Immature natural killer cell (primary cell): ENCODE data around the gene GPR171. TPM values are rescaled to one million over a fixed set of nuclear protein-coding genes. Genes with fewer than 3 reads are reported as not detected.

Experiments
- DNase-seq, 3 donors: peaks; one replicate each; pipeline ENCODE4 v3.0.0; 2022; ENCODE audit warnings: mixed read lengths in 1 of 3
- H3K27ac Mint-ChIP-seq, 6 donors: one replicate each; pipeline ENCODE4 v1.8.0; 2020; ENCODE audit warnings: mixed read lengths in 6 of 6, mild to moderate bottlenecking in 5 of 6, inconsistent platforms in 4 of 6, moderate library complexity in 3 of 6
- H3K27me3 Mint-ChIP-seq, 3 donors: one replicate each; pipeline ENCODE4 v1.8.0; 2020 to 2021; ENCODE audit warnings: low read depth in 3 of 3, mild to moderate bottlenecking in 3 of 3, mixed read lengths in 3 of 3, moderate library complexity in 3 of 3, inconsistent platforms in 1 of 3
- H3K36me3 Mint-ChIP-seq, 3 donors: one replicate each; pipeline ENCODE4 v1.8.0; 2020; ENCODE audit warnings: mixed read lengths in 3 of 3, inconsistent platforms in 2 of 3, mild to moderate bottlenecking in 2 of 3
- H3K4me1 Mint-ChIP-seq, 2 donors: one replicate each; pipeline ENCODE4 v1.8.0; 2020; ENCODE audit warnings: inconsistent platforms in 2 of 2, mild to moderate bottlenecking in 2 of 2, mixed read lengths in 2 of 2, moderate library complexity in 1 of 2
- H3K4me3 Mint-ChIP-seq, 5 donors: one replicate each; pipeline ENCODE4 v1.8.0; 2020; ENCODE audit warnings: mild to moderate bottlenecking in 5 of 5, mixed read lengths in 5 of 5, inconsistent platforms in 3 of 5, moderate library complexity in 3 of 5
- H3K9me3 Mint-ChIP-seq, 6 donors: one replicate each; pipeline ENCODE4 v1.8.0; 2020; ENCODE audit warnings: mild to moderate bottlenecking in 6 of 6, mixed read lengths in 6 of 6, inconsistent platforms in 4 of 6, moderate library complexity in 3 of 6
- polyA plus RNA-seq, 3 donors: library from polyadenylated mRNA; unstranded; fragments of 300-500 nt; fragmentation: Illumina TruSeq; gene quantifications; one replicate each; pipeline ENCODE4 v1.2.3, GENCODE V29; 2021

Gene GPR171
- polyA plus RNA-seq, 3 donors from 2014 or later, result 9.3 to 16.5 (median 13.5) TPM

GRCh38 chr3:151205482-151205881 is 2.5 kb upstream of the GPR171 start:
- peak overlapping the region in 5 of 6 donors; percentile 29 to 86 (median 62) for H3K27ac Mint-ChIP-seq
- H3K4me3 Mint-ChIP-seq, result peak overlapping the region in 1 of 5 donors; percentile 82

GRCh38 chr3:151204530-151205402 is 1.8 kb upstream of the GPR171 start:
- peaks cover 0 to 10% (median 5%) of the 10 kb centered on the region in 3 donors for H3K27me3 Mint-ChIP-seq
- peaks cover 62 to 69% of the 10 kb centered on the region in 2 donors for H3K4me1 Mint-ChIP-seq
- peak overlapping the region; percentile 39 to 82 (median 56) for H3K4me3 Mint-ChIP-seq
- H3K9me3 Mint-ChIP-seq, result no peaks in the 10 kb centered on the region
- peak overlapping the region; percentile 86 to 96 (median 92) for H3K27ac Mint-ChIP-seq
- peaks cover 0 to 5% (median 0%) of the 10 kb centered on the region in 3 donors for H3K36me3 Mint-ChIP-seq
- DNase-seq, result no peak

More at GRCh38 chr3:151205482-151205881, 2.5 kb upstream of the GPR171 start:
- peaks cover 0 to 10% (median 5%) of the 10 kb centered on the region in 3 donors for H3K27me3 Mint-ChIP-seq
- peaks cover 60 to 69% of the 10 kb centered on the region in 2 donors for H3K4me1 Mint-ChIP-seq
- H3K9me3 Mint-ChIP-seq, result no peaks in the 10 kb centered on the region
- DNase-seq, result no peak
- H3K36me3 Mint-ChIP-seq, result peaks cover 0 to 5% (median 0%) of the 10 kb centered on the region in 3 donors

GRCh38 chr3:151201051-151201730 is 1.8 kb downstream of the GPR171 start:
- Mint-ChIP-seq H3K27ac (peak overlapping the region; percentile 21 to 92 (median 47)), H3K4me1 (peaks cover 60 to 68% of the 10 kb centered on the region in 2 donors), H3K27me3 (peaks cover 0 to 10% (median 5%) of the 10 kb centered on the region in 3 donors), H3K4me3 (peak overlapping the region; percentile 13 to 77 (median 47)), H3K36me3 (peaks cover 0 to 8% (median 3%) of the 10 kb centered on the region in 3 donors), H3K9me3 (no peaks in the 10 kb centered on the region)
- no peak for DNase-seq

DNA sequence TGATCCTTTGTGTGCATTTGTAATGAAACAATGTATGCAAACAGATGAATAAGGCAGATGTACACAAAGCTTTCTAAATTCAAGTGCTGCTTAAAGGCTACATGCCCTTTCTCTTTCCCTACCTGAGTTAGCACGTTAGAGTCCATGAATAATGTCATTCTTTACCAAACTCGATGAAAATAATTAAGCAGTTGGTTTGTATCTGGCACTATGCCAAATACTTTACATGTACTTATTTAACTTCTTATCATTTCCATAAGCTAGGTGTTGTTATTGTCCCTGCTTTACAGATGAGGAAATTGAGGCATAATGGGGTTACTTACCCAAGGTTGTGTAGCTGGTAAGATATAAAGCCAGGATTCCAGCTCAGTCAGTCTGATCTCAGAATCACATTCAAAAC is 2.4 kb downstream of the GPR171 start:
- no peaks in the 10 kb centered on the region for H3K9me3 Mint-ChIP-seq
- H3K36me3 Mint-ChIP-seq, result peaks cover 0 to 8% (median 3%) of the 10 kb centered on the region in 3 donors
- H3K4me1 Mint-ChIP-seq, result peaks cover 60 to 68% of the 10 kb centered on the region in 2 donors
- H3K4me3 Mint-ChIP-seq, result peak overlapping the region in 4 of 5 donors; percentile 13 to 77 (median 34)
- peaks cover 0 to 10% (median 5%) of the 10 kb centered on the region in 3 donors for H3K27me3 Mint-ChIP-seq
- H3K27ac Mint-ChIP-seq, result peak overlapping the region in 5 of 6 donors; percentile 4 to 92 (median 86)
- DNase-seq, result peak in 1 of 3 donors; percentile 18

GRCh38 chr3:151199554-151200438 is 3.2 kb downstream of the GPR171 start:
- H3K27me3 Mint-ChIP-seq, result peaks cover 0 to 8% (median 5%) of the 10 kb centered on the region in 3 donors
- H3K27ac Mint-ChIP-seq, result peak overlapping the region; percentile 77 to 98 (median 88)
- peaks cover 0 to 8% (median 3%) of the 10 kb centered on the region in 3 donors for H3K36me3 Mint-ChIP-seq
- H3K4me1 Mint-ChIP-seq, result peaks cover 57 to 62% of the 10 kb centered on the region in 2 donors
- H3K4me3 Mint-ChIP-seq, result peak overlapping the region; percentile 35 to 77 (median 74)
- no peaks in the 10 kb centered on the region for H3K9me3 Mint-ChIP-seq
- DNase-seq, result no peak

- no peak for DNase-seq
- Mint-ChIP-seq H3K4me1 (peaks cover 48 to 53% of the 10 kb centered on the region in 2 donors), H3K27me3 (peaks cover 0 to 8% (median 5%) of the 10 kb centered on the region in 3 donors), H3K27ac (peak overlapping the region in 4 of 6 donors; percentile 3 to 98 (median 50)), H3K36me3 (peaks cover 3 to 8% (median 4%) of the 10 kb centered on the region in 3 donors), H3K4me3 (peak overlapping the region in 1 of 5 donors; percentile 77), H3K9me3 (no peaks in the 10 kb centered on the region)
Observed at GRCh38 chr3:151198849-151199248, 4.2 kb downstream of the GPR171 start.

GRCh38 chr3:151197981-151198767 is 4.8 kb downstream of the GPR171 start:
- H3K27me3 Mint-ChIP-seq, result peaks cover 0 to 8% (median 5%) of the 10 kb centered on the region in 3 donors
- DNase-seq, result no peak
- H3K4me3 Mint-ChIP-seq, result no peak overlapping the region
- no peak overlapping the region for H3K27ac Mint-ChIP-seq
- peaks cover 3 to 11% (median 4%) of the 10 kb centered on the region in 3 donors for H3K36me3 Mint-ChIP-seq
- H3K9me3 Mint-ChIP-seq, result no peaks in the 10 kb centered on the region
- H3K4me1 Mint-ChIP-seq, result peaks cover 43 to 46% of the 10 kb centered on the region in 2 donors

DNA sequence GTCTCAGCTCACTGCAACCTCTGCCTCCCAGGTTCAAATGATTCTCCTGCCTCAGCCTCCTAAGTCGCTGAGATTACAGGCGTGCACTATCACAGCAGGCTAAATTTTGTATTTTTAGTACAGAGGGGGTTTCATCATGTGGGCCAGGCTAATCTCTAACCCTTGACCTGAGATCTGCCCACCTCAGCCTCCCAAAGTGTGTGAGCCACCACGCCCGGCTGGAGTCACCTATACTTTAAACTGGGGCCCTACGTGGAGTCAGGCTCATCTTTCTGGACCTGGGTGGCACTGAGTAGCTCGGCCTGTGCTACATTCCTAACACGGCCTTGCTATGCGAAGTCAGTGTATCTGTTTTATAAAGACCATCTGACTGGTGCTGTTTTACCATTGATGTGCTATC is 5.8 kb downstream of the GPR171 start:
- no peaks in the 10 kb centered on the region for H3K9me3 Mint-ChIP-seq
- H3K27ac Mint-ChIP-seq, result no peak overlapping the region
- peaks cover 35 to 37% of the 10 kb centered on the region in 2 donors for H3K4me1 Mint-ChIP-seq
- no peak for DNase-seq
- H3K27me3 Mint-ChIP-seq, result peaks cover 0 to 5% (median 3%) of the 10 kb centered on the region in 3 donors
- peaks cover 3 to 11% (median 4%) of the 10 kb centered on the region in 3 donors for H3K36me3 Mint-ChIP-seq
- no peak overlapping the region for H3K4me3 Mint-ChIP-seq

DNA sequence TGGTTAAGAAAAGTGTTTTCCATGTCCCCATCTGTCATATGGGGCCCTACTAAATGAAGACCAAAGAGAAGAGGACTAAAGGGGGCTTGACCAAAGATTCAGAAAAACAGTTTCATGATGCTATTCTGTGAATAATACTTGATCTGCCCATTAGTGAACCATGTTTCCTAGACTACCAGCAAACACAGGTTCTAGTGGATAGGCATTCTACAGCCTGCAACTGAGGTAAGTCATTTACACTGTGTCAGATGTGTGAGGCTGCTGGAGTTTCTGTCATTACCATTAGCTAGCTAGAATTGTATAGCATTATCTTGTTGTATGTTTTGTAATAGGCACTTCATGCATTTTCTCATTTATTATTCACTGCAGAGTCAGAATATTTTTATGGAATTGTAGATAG is 6.6 kb downstream of the GPR171 start:
- Mint-ChIP-seq H3K36me3 (peaks cover 3 to 11% (median 4%) of the 10 kb centered on the region in 3 donors), H3K4me3 (no peak overlapping the region), H3K27ac (no peak overlapping the region), H3K9me3 (no peaks in the 10 kb centered on the region), H3K4me1 (peaks cover 29 to 31% of the 10 kb centered on the region in 2 donors), H3K27me3 (peaks cover 0 to 5% (median 2%) of the 10 kb centered on the region in 3 donors)
- no peak for DNase-seq

GRCh38 chr3:151195826-151196225 is 7.2 kb downstream of the GPR171 start:
- H3K4me1 Mint-ChIP-seq, result peaks cover 23 to 25% of the 10 kb centered on the region in 2 donors
- H3K27ac Mint-ChIP-seq, result no peak overlapping the region
- H3K36me3 Mint-ChIP-seq, result peaks cover 3 to 11% (median 4%) of the 10 kb centered on the region in 3 donors
- H3K9me3 Mint-ChIP-seq, result no peaks in the 10 kb centered on the region
- no peak overlapping the region for H3K4me3 Mint-ChIP-seq
- H3K27me3 Mint-ChIP-seq, result peaks cover 0 to 2% (median 2%) of the 10 kb centered on the region in 3 donors
- DNase-seq, result no peak

DNA sequence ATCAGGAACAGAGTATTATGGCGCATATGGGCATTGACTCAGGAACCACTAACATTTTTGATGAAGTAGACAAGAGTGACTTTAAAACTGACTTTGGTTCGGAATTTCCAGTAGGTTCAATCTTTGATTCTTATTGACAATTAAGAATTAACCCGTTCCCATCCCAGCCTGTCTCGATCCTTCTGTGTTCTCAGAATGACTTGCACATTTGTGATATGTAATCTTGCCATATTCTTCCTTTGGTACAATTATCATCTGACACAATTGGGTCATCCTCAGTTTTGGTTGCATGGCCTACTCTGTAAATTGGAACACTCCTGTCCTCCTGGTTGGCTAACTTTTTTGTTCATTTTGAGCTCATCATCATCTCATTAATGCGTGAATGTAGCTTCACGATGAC is 10.5 kb downstream of the GPR171 start:
- Mint-ChIP-seq H3K4me3 (no peak overlapping the region), H3K27me3 (peaks cover 0 to 5% (median 3%) of the 10 kb centered on the region in 3 donors), H3K36me3 (peaks cover 0 to 8% (median 3%) of the 10 kb centered on the region in 3 donors), H3K9me3 (no peaks in the 10 kb centered on the region), H3K4me1 (no peaks in the 10 kb centered on the region), H3K27ac (no peak overlapping the region)
- DNase-seq, result no peak

- Mint-ChIP-seq H3K36me3 (peaks cover 0 to 8% (median 3%) of the 10 kb centered on the region in 3 donors), H3K4me1 (no peaks in the 10 kb centered on the region), H3K27me3 (peaks cover 0 to 5% (median 3%) of the 10 kb centered on the region in 3 donors), H3K4me3 (no peak overlapping the region), H3K9me3 (no peaks in the 10 kb centered on the region), H3K27ac (no peak overlapping the region)
- DNase-seq, result no peak
Observed at GRCh38 chr3:151191095-151191494, 11.9 kb downstream of the GPR171 start.
